Activated T-helper 1 cell treated with anti-CD3 and anti-CD28 coated beads, Interleukin-12 subunit alpha, Interleukin-12 subunit beta, Interleukin-2, Interleukin-4 antibody, amounts not matched to agents 30 ng/mL and 10 ng/mL and 1 ng/mL, durations not matched to agents 14 hours and 24 hours and 36 hours (primary cell): Measurements from ENCODE around the gene ANKHD1. TPM values are rescaled to one million over a fixed set of nuclear protein-coding genes. Genes with fewer than 3 reads are reported as not detected.

Experiments
- DNase-seq: peaks from one replicate; pipeline ENCODE4 v3.0.0; 2021; ENCODE audit warnings: low spot score
- H3K27ac Mint-ChIP-seq: one replicate; pipeline ENCODE4 v1.8.0; 2021; ENCODE audit warnings: mild to moderate bottlenecking, mixed read lengths
- H3K27me3 Mint-ChIP-seq: one replicate; pipeline ENCODE4 v1.8.0; 2022; ENCODE audit warnings: mild to moderate bottlenecking, moderate library complexity, mixed read lengths; ENCODE audit not compliant: insufficient read depth
- H3K36me3 Mint-ChIP-seq: one replicate; pipeline ENCODE4 v1.8.0; 2021; ENCODE audit warnings: low read depth, mixed read lengths
- H3K4me1 Mint-ChIP-seq: one replicate; pipeline ENCODE4 v1.8.0; 2021; ENCODE audit warnings: low read depth, mixed read lengths
- H3K4me3 Mint-ChIP-seq: one replicate; pipeline ENCODE4 v1.8.0; 2021; ENCODE audit warnings: mild to moderate bottlenecking, moderate library complexity, mixed read lengths
- H3K9me3 Mint-ChIP-seq: one replicate; pipeline ENCODE4 v1.8.0; 2021; ENCODE audit warnings: mixed read lengths
- intact Hi-C: fragments of 100-400 bp; cut with micrococcal nuclease; formaldehyde crosslinking; loops from one replicate; pipeline ENCODE4 v1.15.1; 2024
- total RNA-seq: library from RNA; stranded (reverse); gene quantifications from 2 replicates; pipeline ENCODE4 v1.2.3, GENCODE V29; 2022

ANKHD1 gene
- total RNA-seq, 1 donor from 2014 or later = 121 TPM

DNA sequence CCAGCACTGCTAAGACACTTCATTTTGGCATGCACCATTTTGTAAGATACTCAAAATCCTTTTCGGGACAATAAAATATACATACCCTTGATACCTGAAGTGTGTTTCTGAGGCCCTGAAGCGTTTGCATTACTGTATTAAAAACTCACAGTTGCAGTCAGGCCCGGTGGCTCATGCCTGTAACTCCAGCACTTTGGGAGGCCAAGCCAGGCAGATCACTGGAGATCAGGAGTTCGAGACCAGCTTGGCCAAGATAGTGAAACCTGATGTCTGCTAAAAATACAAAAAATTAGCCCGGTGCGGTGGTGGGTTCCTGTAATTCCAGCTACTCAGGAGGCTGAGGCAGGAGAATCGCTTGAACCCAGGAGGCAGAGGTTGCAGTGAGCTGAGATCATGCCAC is 143.4 kb downstream of the ANKHD1 start:
- Mint-ChIP-seq H3K9me3 (no peaks in the 10 kb centered on the region), H3K27ac (no peak overlapping the region), H3K36me3 (peaks cover 31% of the 10 kb centered on the region), H3K4me1 (peaks cover 29% of the 10 kb centered on the region), H3K27me3 (no peaks in the 10 kb centered on the region), H3K4me3 (no peak overlapping the region)
- DNase-seq = no peak
- intact Hi-C loops = loop anchor here (5.0 kb wide), 1 partner anchor 1812 kb away; no protein-coding TSS in a partner anchor

DNA sequence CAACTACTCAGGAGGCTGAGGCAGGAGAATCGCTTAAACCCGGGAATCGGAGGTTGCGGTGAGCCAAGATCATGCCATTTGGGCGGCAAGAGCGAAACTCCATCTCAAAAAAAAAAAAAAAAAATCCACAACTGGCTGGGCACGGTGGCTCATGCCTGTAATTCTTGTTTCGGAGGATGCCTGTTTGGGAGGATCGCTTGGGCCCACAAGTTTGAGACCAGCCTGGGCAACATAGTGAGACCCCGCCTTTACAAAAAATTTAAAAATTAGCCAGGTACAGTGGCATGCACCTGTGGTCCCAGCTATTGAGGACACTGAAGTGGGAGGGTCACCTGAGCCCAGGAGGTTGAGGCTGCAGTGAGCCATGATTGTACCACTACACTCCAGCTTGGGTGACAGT is 144.0 kb downstream of the ANKHD1 start:
- no peak overlapping the region for H3K27ac Mint-ChIP-seq
- intact Hi-C loops = loop anchor here (5.0 kb wide), 1 partner anchor 1812 kb away; no protein-coding TSS in a partner anchor
- DNase-seq = no peak
- peaks cover 35% of the 10 kb centered on the region for H3K4me1 Mint-ChIP-seq
- H3K4me3 Mint-ChIP-seq = no peak overlapping the region
- H3K9me3 Mint-ChIP-seq = no peaks in the 10 kb centered on the region
- H3K36me3 Mint-ChIP-seq = peaks cover 33% of the 10 kb centered on the region
- no peaks in the 10 kb centered on the region for H3K27me3 Mint-ChIP-seq

DNA sequence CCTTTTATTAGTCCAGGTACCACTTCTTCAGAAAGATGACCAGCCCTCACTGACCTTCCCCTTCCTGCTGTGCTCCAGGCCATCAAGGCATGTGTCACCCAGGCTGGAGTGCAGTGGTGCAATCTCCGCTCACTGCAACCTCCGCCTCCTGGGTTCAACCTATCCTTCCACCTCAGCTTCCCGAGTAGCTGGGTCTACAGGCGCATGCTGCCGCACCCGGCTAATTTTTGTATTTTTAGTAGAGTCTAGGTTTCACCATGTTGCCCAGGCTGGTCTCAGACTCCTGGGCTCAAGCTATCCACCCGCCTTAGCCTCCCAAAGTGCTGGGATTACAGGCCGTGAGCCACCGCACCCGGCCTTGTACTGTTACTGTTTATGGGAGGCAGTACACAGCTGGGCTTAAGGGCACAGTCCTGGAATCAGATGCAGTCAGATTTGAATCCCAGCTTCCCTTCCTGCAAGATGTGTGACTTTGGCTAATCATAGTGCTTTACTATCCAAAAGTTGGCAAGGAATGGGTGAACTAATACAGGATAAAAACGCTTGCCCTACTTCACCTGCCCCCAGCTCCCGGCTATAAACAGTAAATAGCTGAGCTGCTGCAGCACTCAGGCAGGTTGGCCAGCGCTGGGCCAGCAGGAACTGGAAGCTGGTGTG is 145.3 kb downstream of the ANKHD1 start:
- peak overlapping the region; percentile 80 for H3K4me3 Mint-ChIP-seq
- peaks cover 47% of the 10 kb centered on the region for H3K4me1 Mint-ChIP-seq
- H3K36me3 Mint-ChIP-seq = peaks cover 34% of the 10 kb centered on the region

DNA sequence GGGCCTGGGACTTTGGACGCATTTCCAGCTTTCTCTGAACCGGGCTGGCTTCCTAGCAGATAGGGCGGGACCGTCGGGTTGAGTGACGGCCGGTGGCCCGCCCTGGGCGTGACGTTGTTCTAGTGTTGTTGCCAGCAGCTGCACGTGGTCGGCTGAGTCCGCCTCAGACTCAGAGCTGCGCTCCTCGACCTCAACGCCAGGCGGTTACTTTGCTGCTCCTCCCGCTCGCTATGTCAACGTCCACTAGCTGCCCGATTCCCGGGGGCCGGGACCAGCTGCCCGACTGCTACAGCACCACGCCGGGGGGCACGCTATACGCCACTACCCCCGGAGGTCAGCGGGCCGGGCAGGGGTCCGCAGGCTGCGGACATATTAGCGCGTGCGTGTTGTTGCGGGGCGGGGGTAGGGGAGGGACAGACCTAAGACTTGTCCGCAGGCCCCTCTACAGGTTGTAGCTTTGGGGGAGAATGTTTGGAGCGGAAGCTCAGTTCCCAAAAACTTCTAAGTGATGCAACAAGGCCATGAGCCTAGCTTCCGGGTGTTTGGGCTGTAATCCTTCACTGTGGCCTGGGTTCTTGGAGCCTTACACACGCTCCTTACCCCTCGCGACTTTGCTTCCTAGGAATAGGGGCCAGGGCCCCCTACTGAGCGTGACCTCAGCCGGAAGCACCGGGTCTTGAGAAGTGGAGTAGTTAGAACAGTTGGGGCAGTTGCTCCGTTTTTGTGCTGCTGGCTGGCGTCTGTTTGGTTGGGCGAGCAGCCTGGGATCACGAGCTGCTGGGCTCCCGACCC is 146.1 kb downstream of the ANKHD1 start, which contains the start of gene EIF4EBP3:
Gene EIF4EBP3 (plus strand): TSS at position 155 of the 792 bp plus-strand sequence. CDS start 76 bp downstream, at position 231.
- peak; percentile 81 for DNase-seq
- Mint-ChIP-seq H3K36me3 (peaks cover 33% of the 10 kb centered on the region), H3K4me3 (peak within 1 kb of the TSS; percentile 80), H3K9me3 (no peaks in the 10 kb centered on the region), H3K27me3 (no peaks in the 10 kb centered on the region), H3K27ac (peak within 1 kb of the TSS; percentile 82), H3K4me1 (peaks cover 48% of the 10 kb centered on the region)
- intact Hi-C loops = loop anchor here (1.0 to 5.0 kb wide), 8 partner anchors 10 to 1810 kb away; partner anchors contain the start of genes ANKHD1, APBB3, IK and NDUFA2

More for the DNA sequence above, 145.3 kb downstream of the ANKHD1 start:
- Mint-ChIP-seq H3K9me3 (no peaks in the 10 kb centered on the region), H3K27me3 (no peaks in the 10 kb centered on the region), H3K27ac (peak overlapping the region; percentile 82)
- intact Hi-C loops = loop anchor here (1.0 to 5.0 kb wide), 8 partner anchors 10 to 1810 kb away; partner anchors contain the start of genes ANKHD1, APBB3, IK and NDUFA2
- DNase-seq = no peak

DNA sequence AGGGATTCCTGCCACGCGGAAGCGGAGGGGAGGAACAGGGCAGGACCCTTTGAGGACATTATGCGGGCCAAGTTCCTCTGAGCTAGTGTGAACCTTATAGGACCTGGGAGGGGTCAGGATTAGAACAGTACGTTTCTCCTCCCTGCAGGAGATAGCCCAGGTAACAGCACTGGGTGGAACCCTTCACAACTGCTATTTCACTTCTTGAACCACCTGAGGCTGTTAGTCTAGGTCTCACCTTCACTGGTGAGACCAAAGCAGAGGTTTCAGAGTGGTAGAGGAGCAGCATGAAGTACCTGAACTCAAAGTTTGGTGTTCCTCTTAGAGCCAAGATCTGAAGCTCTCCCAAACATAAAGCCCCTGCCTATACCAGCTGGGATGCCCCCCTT is 146.7 kb downstream of the ANKHD1 start:
- DNase-seq = no peak
- Mint-ChIP-seq H3K4me3 (peak overlapping the region; percentile 80), H3K36me3 (peaks cover 39% of the 10 kb centered on the region), H3K9me3 (no peaks in the 10 kb centered on the region), H3K27ac (peak overlapping the region; percentile 82), H3K4me1 (peaks cover 54% of the 10 kb centered on the region), H3K27me3 (no peaks in the 10 kb centered on the region)
- intact Hi-C loops = loop anchor here (5.0 kb wide), 1 partner anchor 1809 kb away; no protein-coding TSS in a partner anchor

DNA sequence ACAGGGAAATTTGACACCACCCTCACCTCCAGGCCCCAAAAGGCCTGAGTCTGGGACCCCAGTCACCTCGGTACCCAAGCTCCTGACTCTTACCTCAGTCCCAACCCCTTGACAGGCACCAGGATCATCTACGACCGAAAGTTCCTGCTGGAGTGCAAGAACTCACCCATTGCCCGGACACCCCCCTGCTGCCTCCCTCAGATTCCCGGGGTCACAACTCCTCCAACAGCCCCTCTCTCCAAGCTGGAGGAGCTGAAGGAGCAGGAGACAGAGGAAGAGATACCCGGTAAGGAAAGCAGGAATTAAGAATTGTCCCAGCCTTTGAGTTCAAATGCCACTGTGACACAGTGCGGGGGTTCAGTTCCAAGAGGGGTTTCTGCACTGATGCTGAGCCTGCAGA is 147.2 kb downstream of the ANKHD1 start:
- Mint-ChIP-seq H3K4me3 (peak overlapping the region; percentile 51), H3K27ac (no peak overlapping the region), H3K9me3 (no peaks in the 10 kb centered on the region), H3K4me1 (peaks cover 59% of the 10 kb centered on the region), H3K27me3 (no peaks in the 10 kb centered on the region), H3K36me3 (peaks cover 42% of the 10 kb centered on the region)
- intact Hi-C loops = loop anchor here (5.0 kb wide), 1 partner anchor 1809 kb away; no protein-coding TSS in a partner anchor
- DNase-seq = no peak

DNA sequence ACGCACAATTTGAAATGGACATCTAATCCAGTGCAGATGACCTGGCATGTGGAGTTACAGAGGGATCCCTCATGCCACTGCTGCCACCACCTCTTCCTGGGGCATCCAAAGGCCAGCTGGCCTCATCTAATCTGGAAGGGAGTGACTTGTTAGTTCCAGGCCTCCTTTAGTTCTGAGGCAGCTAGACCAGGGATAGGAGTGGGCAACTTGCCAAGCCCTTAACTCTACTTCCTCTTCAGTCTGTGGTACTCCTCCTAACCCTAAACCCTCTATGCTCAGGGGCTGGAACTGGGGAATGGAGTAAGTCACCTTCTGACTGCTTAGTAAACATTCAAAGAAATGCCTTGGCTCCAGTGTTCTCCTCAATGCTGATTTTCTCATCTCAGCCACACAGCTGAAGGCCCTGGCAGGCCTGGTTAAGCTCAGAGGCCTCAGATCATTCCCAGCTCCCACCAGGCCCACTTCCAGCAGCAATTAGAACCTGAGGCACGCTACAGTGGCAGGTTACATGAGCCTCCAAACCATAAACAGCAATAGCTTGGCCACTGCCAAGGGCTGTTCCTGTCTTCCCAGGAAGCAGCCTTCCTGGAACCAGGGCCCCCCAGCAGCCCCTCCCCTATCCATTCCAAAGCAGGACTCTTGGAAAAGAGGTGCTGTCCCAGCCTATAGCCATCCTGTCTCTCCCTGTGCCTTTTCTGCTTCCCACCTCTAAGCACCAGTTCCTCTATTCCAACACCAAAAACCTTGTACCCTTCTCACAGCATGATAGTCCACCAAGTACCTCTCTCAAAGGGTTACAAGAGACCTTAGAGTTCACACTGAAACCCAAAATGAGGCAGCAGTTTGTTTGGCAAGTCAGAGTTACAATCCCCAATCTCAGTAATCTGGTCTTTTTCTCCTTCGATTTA is 147.9 kb downstream of the ANKHD1 start:
- no peaks in the 10 kb centered on the region for H3K9me3 Mint-ChIP-seq
- peak overlapping the region; percentile 79 for H3K27ac Mint-ChIP-seq
- peaks cover 40% of the 10 kb centered on the region for H3K36me3 Mint-ChIP-seq
- peaks cover 66% of the 10 kb centered on the region for H3K4me1 Mint-ChIP-seq
- peak overlapping the region; percentile 51 for H3K4me3 Mint-ChIP-seq
- no peaks in the 10 kb centered on the region for H3K27me3 Mint-ChIP-seq
- no peak for DNase-seq
- intact Hi-C loops = loop anchor here (5.0 to 10.0 kb wide), 2 partner anchors 295 to 1808 kb away; no protein-coding TSS in a partner anchor

DNA sequence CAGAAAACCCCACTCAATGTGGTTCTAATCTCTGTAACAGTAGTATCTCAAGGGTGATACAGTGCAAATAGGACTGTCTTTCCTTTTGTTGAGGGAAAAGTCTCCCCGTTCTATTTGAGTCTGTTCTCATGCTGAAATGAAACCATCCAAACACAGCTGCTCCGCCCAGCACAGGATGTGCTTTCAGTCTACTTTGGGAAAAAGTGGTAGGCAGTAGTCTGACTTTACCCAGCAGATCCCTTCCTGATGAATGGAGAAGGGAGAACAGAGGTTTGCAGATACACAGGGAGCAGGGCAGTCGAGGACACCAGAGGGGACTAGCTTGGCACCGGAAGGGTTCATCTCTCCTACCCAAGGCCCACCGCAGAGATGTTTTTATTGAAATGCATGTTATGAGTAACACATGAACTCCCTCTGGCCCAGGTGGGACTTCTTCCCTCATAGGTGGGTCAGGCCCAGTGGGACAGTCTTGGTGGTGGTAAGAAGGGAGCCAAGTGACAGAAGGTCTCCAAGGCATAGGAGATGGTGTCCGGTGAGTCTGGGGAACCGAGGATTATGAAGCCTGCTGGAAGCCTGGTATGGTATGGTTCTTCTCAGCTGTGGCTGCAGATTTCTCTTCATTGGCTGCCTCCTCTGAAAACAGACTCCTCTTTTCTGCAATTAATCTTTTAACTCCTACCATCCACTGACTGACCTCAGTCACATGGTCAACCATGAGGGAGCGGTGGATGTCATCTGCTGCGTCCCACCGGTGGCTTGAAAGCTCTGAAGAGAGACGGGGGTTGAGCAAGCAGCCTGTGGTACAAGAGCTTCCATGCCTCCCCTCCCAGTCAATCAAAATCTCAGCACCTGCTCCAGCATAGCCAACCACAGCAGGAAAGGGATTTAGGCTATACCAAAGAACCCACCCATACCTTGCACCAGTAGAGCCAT is 148.8 kb downstream of the ANKHD1 start:
- peak overlapping the region; percentile 1 for H3K4me3 Mint-ChIP-seq
- H3K36me3 Mint-ChIP-seq = peaks cover 41% of the 10 kb centered on the region
- H3K27me3 Mint-ChIP-seq = no peaks in the 10 kb centered on the region
- no peaks in the 10 kb centered on the region for H3K9me3 Mint-ChIP-seq
- no peak for DNase-seq
- peaks cover 72% of the 10 kb centered on the region for H3K4me1 Mint-ChIP-seq
- intact Hi-C loops = loop anchor here (10.0 kb wide), 1 partner anchor 296 kb away; no protein-coding TSS in a partner anchor
- peak overlapping the region; percentile 35 for H3K27ac Mint-ChIP-seq

DNA sequence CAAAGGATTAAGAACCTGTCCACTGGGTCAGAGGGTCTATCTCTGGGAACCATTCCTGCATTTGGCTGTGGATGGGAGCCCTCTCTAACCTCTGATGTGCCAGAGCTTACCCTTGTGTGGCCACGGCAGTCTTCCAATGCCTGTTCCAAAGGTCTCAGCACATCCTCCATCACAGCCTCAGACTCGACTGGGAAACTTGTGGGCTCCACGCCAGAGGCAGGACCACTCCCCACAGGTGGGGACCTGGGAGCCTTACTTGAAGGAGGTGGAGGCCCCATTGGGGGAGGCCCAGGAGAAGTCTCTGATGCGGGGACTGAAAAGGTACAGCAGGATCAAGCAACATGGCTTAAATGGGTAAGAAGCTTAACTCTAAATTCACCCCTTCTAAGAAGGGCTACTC is 150.2 kb downstream of the ANKHD1 start:
- Mint-ChIP-seq H3K27ac (no peak overlapping the region), H3K4me3 (no peak overlapping the region), H3K4me1 (peaks cover 85% of the 10 kb centered on the region), H3K9me3 (no peaks in the 10 kb centered on the region), H3K27me3 (no peaks in the 10 kb centered on the region), H3K36me3 (peaks cover 49% of the 10 kb centered on the region)
- DNase-seq = no peak
- intact Hi-C loops = loop anchor here (10.0 kb wide), 1 partner anchor 297 kb away; no protein-coding TSS in a partner anchor

DNA sequence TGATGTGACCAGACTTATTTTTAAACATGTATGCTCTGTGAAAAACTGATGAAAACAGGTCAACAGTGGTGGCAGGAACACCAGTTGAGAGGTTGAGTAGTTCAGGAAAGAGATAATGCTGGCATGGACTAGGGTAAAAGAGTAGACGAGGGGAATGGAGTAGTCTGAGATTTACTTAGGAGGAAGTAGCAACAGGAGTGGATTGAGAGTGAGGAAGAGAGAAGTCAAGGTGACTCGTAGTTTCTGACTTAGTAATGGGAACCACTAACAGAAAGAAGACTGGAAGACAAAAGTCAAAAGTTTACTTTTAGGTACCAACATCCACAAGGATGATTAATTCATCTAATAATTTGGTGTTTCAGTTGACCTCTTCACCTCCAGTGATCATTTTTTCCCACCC is 152.0 kb downstream of the ANKHD1 start:
- intact Hi-C loops = loop anchor here (10.0 kb wide), 1 partner anchor 299 kb away; no protein-coding TSS in a partner anchor
- no peaks in the 10 kb centered on the region for H3K27me3 Mint-ChIP-seq
- peak overlapping the region; percentile 65 for H3K4me3 Mint-ChIP-seq
- peaks cover 79% of the 10 kb centered on the region for H3K4me1 Mint-ChIP-seq
- DNase-seq = no peak
- peaks cover 56% of the 10 kb centered on the region for H3K36me3 Mint-ChIP-seq
- H3K9me3 Mint-ChIP-seq = no peaks in the 10 kb centered on the region
- peak overlapping the region; percentile 90 for H3K27ac Mint-ChIP-seq

DNA sequence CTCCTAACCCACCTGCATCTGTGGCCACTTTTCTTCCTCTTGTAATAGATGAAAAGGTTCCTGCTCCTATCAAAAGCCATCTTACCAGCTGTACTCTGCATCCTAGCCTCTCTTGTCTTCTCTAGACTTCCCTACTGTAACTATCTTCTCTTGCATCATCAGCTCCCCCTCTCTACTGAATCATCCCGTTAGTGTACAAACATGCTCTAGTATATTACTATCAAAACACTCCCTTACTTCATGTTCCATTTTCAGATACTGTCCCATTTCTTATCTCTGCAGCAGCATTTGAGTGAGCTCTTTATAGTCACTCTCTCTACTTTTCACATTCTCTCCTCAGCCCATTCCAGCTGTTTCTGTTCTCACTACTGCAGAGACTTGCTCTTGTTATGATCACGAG is 152.8 kb downstream of the ANKHD1 start:
- Mint-ChIP-seq H3K4me1 (peaks cover 71% of the 10 kb centered on the region), H3K27ac (peak overlapping the region; percentile 90), H3K36me3 (peaks cover 54% of the 10 kb centered on the region), H3K27me3 (no peaks in the 10 kb centered on the region), H3K9me3 (no peaks in the 10 kb centered on the region), H3K4me3 (peak overlapping the region; percentile 65)
- no peak for DNase-seq
- intact Hi-C loops = loop anchor here (10.0 kb wide), 1 partner anchor 300 kb away; no protein-coding TSS in a partner anchor
